H9 (cell line): ENCODE data around the gene KRT27. TPM values are rescaled to one million over a fixed set of nuclear protein-coding genes. Genes with fewer than 3 reads are reported as not detected.

Experiments
- DNase-seq: peaks from one replicate; pipeline ENCODE4 v3.0.0-alpha.2; 2017
- H2AFZ ChIP-seq: one replicate; pipeline ENCODE4 v1.6.1; 2013; ENCODE audit warnings: mild to moderate bottlenecking, low read length, control low read depth, moderate library complexity
- H2AK5ac ChIP-seq: 2 replicates; pipeline ENCODE4 v1.6.1; 2013; ENCODE audit warnings: low read length, control low read depth, mixed read lengths; ENCODE audit not compliant: insufficient read length
- H2BK120ac ChIP-seq: one replicate; pipeline ENCODE4 v1.6.1; 2013; ENCODE audit warnings: low read depth, mild to moderate bottlenecking, low read length, control low read depth, inconsistent platforms; ENCODE audit not compliant: poor library complexity, severe bottlenecking
- H2BK12ac ChIP-seq: 2 replicates; pipeline ENCODE4 v1.6.1; 2013; ENCODE audit warnings: low read length, control low read depth, mixed read lengths, low read depth; ENCODE audit not compliant: insufficient read length
- H2BK15ac ChIP-seq: 2 replicates; pipeline ENCODE4 v1.6.1; 2013; ENCODE audit warnings: low read depth, low read length, control low read depth
- H2BK20ac ChIP-seq: one replicate; pipeline ENCODE4 v1.6.1; 2013; ENCODE audit warnings: low read depth, mild to moderate bottlenecking, low read length, control low read depth, inconsistent platforms; ENCODE audit not compliant: poor library complexity, severe bottlenecking
- H2BK5ac ChIP-seq: 2 replicates; pipeline ENCODE4 v1.6.1; 2013; ENCODE audit warnings: low read length, control low read depth, mixed read lengths; ENCODE audit not compliant: insufficient read length
- H3K14ac ChIP-seq: 2 replicates; pipeline ENCODE4 v1.6.1; 2013; ENCODE audit warnings: low read length, control low read depth; ENCODE audit not compliant: insufficient read depth
- H3K18ac ChIP-seq: 2 replicates; pipeline ENCODE4 v1.6.1; 2013; ENCODE audit warnings: low read depth, mild to moderate bottlenecking, mixed read lengths, low read length, control low read depth; ENCODE audit not compliant: insufficient read length
- H3K23ac ChIP-seq: 2 replicates; pipeline ENCODE4 v1.6.1; 2013; ENCODE audit warnings: low read length, control low read depth, mixed read lengths, low read depth; ENCODE audit not compliant: insufficient read length
- H3K23me2 ChIP-seq: 2 replicates; pipeline ENCODE4 v1.6.1; 2013; ENCODE audit warnings: low read depth, mild to moderate bottlenecking, mixed read lengths, low read length, control low read depth; ENCODE audit not compliant: insufficient read length, poor library complexity, severe bottlenecking
- H3K27ac ChIP-seq: 2 replicates; pipeline ENCODE4 v1.5.1; 2013; ENCODE audit warnings: low read length, control low read depth, mixed read lengths, low read depth; ENCODE audit not compliant: insufficient read length
- H3K27me3 ChIP-seq: 2 replicates; pipeline ENCODE4 v1.6.1; 2013; ENCODE audit warnings: low read length, control low read depth, inconsistent platforms; ENCODE audit not compliant: insufficient read depth
- H3K4ac ChIP-seq: 2 replicates; pipeline ENCODE4 v1.6.1; 2013; ENCODE audit warnings: low read depth, mild to moderate bottlenecking, control low read depth, inconsistent platforms, low read length, moderate library complexity
- H3K4me1 ChIP-seq: 2 replicates; pipeline ENCODE4 v1.6.1; 2013; ENCODE audit warnings: low read length, control low read depth, inconsistent platforms; ENCODE audit not compliant: insufficient read depth
- H3K4me2 ChIP-seq: 2 replicates; pipeline ENCODE4 v1.6.1; 2013; ENCODE audit warnings: low read length, control low read depth, mixed read lengths; ENCODE audit not compliant: insufficient read length, insufficient read depth
- H3K56ac ChIP-seq: 2 replicates; pipeline ENCODE4 v1.6.1; 2013; ENCODE audit warnings: low read depth, mild to moderate bottlenecking, mixed read lengths, low read length, control low read depth; ENCODE audit not compliant: insufficient read length
- H3K79me1 ChIP-seq: 2 replicates; pipeline ENCODE4 v1.6.1; 2013; ENCODE audit warnings: low read depth, mild to moderate bottlenecking, moderate library complexity, low read length, control low read depth, inconsistent platforms; ENCODE audit not compliant: insufficient read depth, poor library complexity, severe bottlenecking
- H3K79me2 ChIP-seq: 2 replicates; pipeline ENCODE4 v1.6.1; 2013; ENCODE audit warnings: low read length, control low read depth, inconsistent platforms; ENCODE audit not compliant: insufficient read depth
- H3K9ac ChIP-seq: 2 replicates; pipeline ENCODE4 v1.6.1; 2013; ENCODE audit warnings: low read length, control low read depth, mixed read lengths; ENCODE audit not compliant: insufficient read length; ENCODE audit errors: extremely low read depth
- H3K9me3 ChIP-seq: one replicate; pipeline ENCODE4 v1.6.1; 2013; ENCODE audit warnings: low read depth, low read length, inconsistent platforms; ENCODE audit not compliant: control insufficient read depth
- H3T11ph ChIP-seq: one replicate; pipeline ENCODE4 v1.6.1; 2013; ENCODE audit warnings: mild to moderate bottlenecking, low read length, control low read depth, inconsistent platforms
- H4K20me1 ChIP-seq: one replicate; pipeline ENCODE4 v1.6.1; 2013; ENCODE audit not compliant: control insufficient read depth, insufficient read length, insufficient read depth
- H4K5ac ChIP-seq: 2 replicates; pipeline ENCODE4 v1.6.1; 2013; ENCODE audit warnings: low read depth, mild to moderate bottlenecking, mixed read lengths, low read length, control low read depth; ENCODE audit not compliant: insufficient read length
- H4K8ac ChIP-seq: replicated peaks from 2 replicates; pipeline ENCODE4 v1.6.1; 2013; ENCODE audit warnings: low read length, control low read depth, mixed read lengths, low read depth; ENCODE audit not compliant: insufficient read length
- H4K91ac ChIP-seq: 2 replicates; pipeline ENCODE4 v1.6.1; 2013; ENCODE audit warnings: low read depth, mild to moderate bottlenecking, moderate library complexity, mixed read lengths, low read length, control low read depth; ENCODE audit not compliant: insufficient read length
- H3K27ac Mint-ChIP-seq, 3 experiments: 2 replicates in 2 of 3; 3 replicates in 1 of 3; pipeline ENCODE4 v1.8.0; 2020 to 2021; ENCODE audit warnings: mixed read lengths in 3 of 3, mild to moderate bottlenecking in 1 of 3, moderate library complexity in 1 of 3
- H3K27me3 Mint-ChIP-seq: 2 replicates; pipeline ENCODE4 v1.8.0; 2021; ENCODE audit warnings: low read depth, mild to moderate bottlenecking, moderate library complexity, mixed read lengths
- H3K36me3 Mint-ChIP-seq, 3 experiments: 2 replicates in 2 of 3; 3 replicates in 1 of 3; pipeline ENCODE4 v1.8.0; 2020 to 2021; ENCODE audit warnings: low read depth in 3 of 3, mixed read lengths in 3 of 3; ENCODE audit not compliant: insufficient read depth in 1 of 3
- H3K4me1 Mint-ChIP-seq, 2 experiments: 2 replicates each; pipeline ENCODE4 v1.8.0; 2020; ENCODE audit warnings: mixed read lengths in 2 of 2
- H3K4me3 Mint-ChIP-seq, 2 experiments: 2 replicates in 1 of 2; 3 replicates in 1 of 2; pipeline ENCODE4 v1.8.0; 2020 to 2021; ENCODE audit warnings: mild to moderate bottlenecking in 2 of 2, mixed read lengths in 2 of 2, moderate library complexity in 1 of 2
- H3K9me3 Mint-ChIP-seq, 2 experiments: 2 replicates in 1 of 2; 3 replicates in 1 of 2; pipeline ENCODE4 v1.8.0; 2020; ENCODE audit warnings: mild to moderate bottlenecking in 2 of 2, mixed read lengths in 2 of 2, moderate library complexity in 1 of 2
- CTCF ChIP-seq: fragments of 200-600 bp; sonication (generic); conservative IDR thresholded peaks from 3 replicates; pipeline ENCODE4 v1.8.0; 2021; ENCODE audit warnings: antibody characterized with exemption, mild to moderate bottlenecking
- WGBS: extraction: QIAGEN DNeasy Blood & Tissue Kit; methylation state at CpG from one replicate; pipeline ENCODE4 v1.1.7; 2013; ENCODE audit warnings: missing lambda C conversion rate, low lambda C conversion rate, mixed read lengths; ENCODE audit not compliant: insufficient read length; ENCODE audit errors: extremely low coverage; 5-methylcytosine and 5-hydroxymethylcytosine counted together
- total RNA-seq: library from RNA; stranded (reverse); gene quantifications from 2 replicates; pipeline ENCODE4 v1.2.1, GENCODE V29; 2021

The KRT27 gene
- total RNA-seq, 1 experiment from 2014 or later, result not detected

GRCh38 chr17:40818733-40819527 is 36.6 kb upstream of the KRT27 start:
- Histone ChIP-seq H3K4ac (no peak overlapping the region), H3K79me1 (no peaks in the 10 kb centered on the region), H3K27ac (no peak overlapping the region), H3T11ph (no peak overlapping the region), H4K20me1 (no peaks in the 10 kb centered on the region), H2AK5ac (no peak overlapping the region), H3K9ac (peak overlapping the region; percentile 19), H3K18ac (no peak overlapping the region), H3K23me2 (peaks cover 3% of the 10 kb centered on the region), H3K79me2 (no peaks in the 10 kb centered on the region), H4K5ac (no peak overlapping the region), H4K8ac (no peak overlapping the region), H3K23ac (no peak overlapping the region), H2BK20ac (no peak overlapping the region), H3K27me3 (no peaks in the 10 kb centered on the region), H2BK12ac (no peak overlapping the region), H2BK120ac (no peak overlapping the region), H3K4me2 (peak overlapping the region; percentile 66), H3K14ac (no peak overlapping the region; the same call in 1 of the 2 replicates), H2BK15ac (no peak overlapping the region), H2AFZ (peak overlapping the region; percentile 6), H3K9me3 (no peaks in the 10 kb centered on the region), H3K56ac (no peak overlapping the region), H2BK5ac (no peak overlapping the region), H4K91ac (no peak overlapping the region), H3K4me1 (no peaks in the 10 kb centered on the region)
- no peak for TF ChIP-seq CTCF
- Mint-ChIP-seq H3K4me1 (peaks cover 0 to 8% of the 10 kb centered on the region in 2 experiments; a peak in 1 of 4 replicates), H3K27ac (peak overlapping the region; percentile 44 to 90 (median 88); a peak in 5 of 7 replicates), H3K4me3 (peak overlapping the region; percentile 78 to 85), H3K9me3 (no peaks in the 10 kb centered on the region), H3K27me3 (peaks cover 76% of the 10 kb centered on the region), H3K36me3 (peaks cover 0 to 13% (median 10%) of the 10 kb centered on the region in 3 experiments; a peak in 5 of 7 replicates)
- DNase-seq, result peak; percentile 90
- no CpG with 5 or more reads among the region's 73 CpGs for WGBS
